Activated CD8-positive, alpha-beta T cell treated with anti-CD3 and anti-CD28 coated beads, Interleukin-2, amount 10 ng/mL, durations not matched to agents 7 days and 5 days (primary cell): ENCODE results near the gene SLC4A4. TPM values are rescaled to one million over a fixed set of nuclear protein-coding genes. Genes with fewer than 3 reads are reported as not detected.

Source experiments
- ATAC-seq: fragments of 150-1000 bp; cut with Tn5 transposase; one replicate; pipeline ENCODE4 v1.10.0; 2021; ENCODE audit warnings: moderate library complexity
- CTCF ChIA-PET: fragments of 350-600 bp; sonication (Branson Sonifier 250); formaldehyde crosslinking; loops from one replicate; lab custom pipeline; 2021; ENCODE audit warnings: antibody characterized with exemption; lab: Charles Lee
- POLR2A ChIA-PET: fragments of 350-600 bp; sonication (Branson Sonifier 250); formaldehyde crosslinking; loops from one replicate; lab custom pipeline; 2021; ENCODE audit warnings: antibody characterized with exemption; lab: Charles Lee
- DNase-seq: peaks from one replicate; pipeline ENCODE4 v3.0.0-alpha.2; 2020
- H3K27ac Mint-ChIP-seq: one replicate; pipeline ENCODE4 v1.8.0; 2021; ENCODE audit warnings: mild to moderate bottlenecking, mixed read lengths
- H3K27me3 Mint-ChIP-seq: one replicate; pipeline ENCODE4 v1.8.0; 2021; ENCODE audit warnings: low read depth, mixed read lengths
- H3K36me3 Mint-ChIP-seq: one replicate; pipeline ENCODE4 v1.8.0; 2021; ENCODE audit warnings: low read depth, mixed read lengths
- H3K4me1 Mint-ChIP-seq: one replicate; pipeline ENCODE4 v1.8.0; 2021; ENCODE audit warnings: low read depth, mixed read lengths
- H3K4me3 Mint-ChIP-seq: one replicate; pipeline ENCODE4 v1.8.0; 2021; ENCODE audit warnings: mild to moderate bottlenecking, mixed read lengths
- H3K9me3 Mint-ChIP-seq: one replicate; pipeline ENCODE4 v1.8.0; 2022; ENCODE audit warnings: mixed read lengths; ENCODE audit not compliant: insufficient read depth
- total RNA-seq, 2 experiments: library from RNA; stranded (reverse); gene quantifications; one replicate each; pipeline ENCODE4 v1.2.3, GENCODE V29; 2021

SLC4A4 gene
- total RNA-seq, 2 experiments from 2014 or later = 4.6 to 5.3 TPM

- Mint-ChIP-seq H3K27me3 (peaks cover 7% of the 10 kb centered on the region), H3K36me3 (no peaks in the 10 kb centered on the region), H3K4me3 (no peak overlapping the region), H3K27ac (no peak overlapping the region), H3K4me1 (peaks cover 6% of the 10 kb centered on the region), H3K9me3 (no peaks in the 10 kb centered on the region)
- DNase-seq = no peak
- POLR2A ChIA-PET = no interaction called here
- CTCF ChIA-PET = interaction anchor here (1.0 kb wide), 1 partner anchor 24 kb away, joined by 3 read pairs; no protein-coding TSS in a partner anchor
- no peak for ATAC-seq
These were observed 31.1 kb upstream of the SLC4A4 start for GRCh38 chr4:71307729-71308128.

DNA sequence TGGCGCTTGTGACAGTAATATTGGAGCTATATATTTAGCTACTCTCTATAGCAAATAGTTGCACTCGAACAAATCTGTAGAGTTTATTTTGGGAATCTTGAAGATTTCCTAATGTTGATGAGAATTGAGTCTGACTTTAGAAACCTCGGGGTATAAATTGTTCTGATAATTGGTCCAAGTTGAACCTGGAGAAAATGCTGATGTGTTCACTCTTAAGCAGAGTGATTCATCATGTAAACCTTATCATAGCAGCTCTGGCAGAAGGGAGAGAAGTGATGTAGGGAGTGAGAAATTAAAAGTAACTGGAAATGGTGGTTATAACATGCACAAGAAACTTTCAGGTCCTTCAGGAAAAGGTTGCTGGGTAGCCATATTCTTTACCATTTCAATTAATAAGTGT is 16.4 kb upstream of the SLC4A4 start:
- ChIA-PET CTCF (no interaction called here), POLR2A (no interaction called here)
- no peak for ATAC-seq
- Mint-ChIP-seq H3K27ac (no peak overlapping the region), H3K4me1 (no peaks in the 10 kb centered on the region), H3K27me3 (peaks cover 11% of the 10 kb centered on the region), H3K4me3 (no peak overlapping the region), H3K9me3 (no peaks in the 10 kb centered on the region), H3K36me3 (no peaks in the 10 kb centered on the region)
- no peak for DNase-seq

DNA sequence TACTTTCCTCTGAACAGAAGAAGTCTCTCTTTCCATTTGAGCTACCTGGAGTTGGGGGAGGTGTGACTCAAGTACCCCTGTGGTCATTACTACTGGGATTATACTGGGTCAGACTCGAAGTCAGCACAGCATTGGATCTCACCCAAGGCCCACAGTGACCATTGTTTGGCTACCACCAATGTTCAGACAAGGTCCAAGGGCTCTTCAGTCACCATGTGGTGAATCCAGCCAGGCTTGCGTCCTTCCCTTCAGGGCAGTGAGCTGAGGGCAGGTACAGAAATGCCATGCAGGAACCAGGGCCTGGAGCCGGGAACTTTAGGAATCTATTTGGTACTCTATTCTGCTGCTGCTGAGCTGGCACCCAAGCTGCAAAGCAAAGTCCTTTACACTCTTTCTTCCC is 5.5 kb upstream of the SLC4A4 start:
- Mint-ChIP-seq H3K27ac (no peak overlapping the region), H3K9me3 (peaks cover 3% of the 10 kb centered on the region), H3K36me3 (no peaks in the 10 kb centered on the region), H3K27me3 (peaks cover 5% of the 10 kb centered on the region), H3K4me3 (no peak overlapping the region), H3K4me1 (peaks cover 1% of the 10 kb centered on the region)
- ChIA-PET POLR2A (no interaction called here), CTCF (no interaction called here)
- no peak for ATAC-seq
- no peak for DNase-seq

DNA sequence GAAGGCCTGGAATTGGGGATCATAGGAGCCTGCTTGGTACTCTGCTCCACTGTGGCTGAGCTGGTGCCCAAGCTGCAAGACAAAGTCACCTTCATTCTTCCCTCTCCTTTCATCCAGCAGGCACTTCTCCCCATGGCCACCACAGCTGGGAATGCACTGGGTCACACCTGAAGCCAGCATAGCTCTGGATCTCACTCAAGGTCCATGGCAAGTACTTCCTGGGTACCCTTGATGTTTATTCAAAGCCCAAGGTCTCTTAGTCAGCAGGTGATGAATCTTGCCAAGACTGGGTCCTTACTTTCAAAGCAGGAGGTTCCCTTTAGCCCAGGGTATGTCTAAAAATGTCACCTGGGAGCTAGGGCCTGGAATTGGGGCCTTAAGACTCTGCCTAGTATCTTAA is 4.9 kb upstream of the SLC4A4 start:
- H3K27me3 Mint-ChIP-seq = peaks cover 4% of the 10 kb centered on the region
- DNase-seq = no peak
- ATAC-seq = no peak
- CTCF ChIA-PET = no interaction called here
- no peak overlapping the region for H3K27ac Mint-ChIP-seq
- H3K9me3 Mint-ChIP-seq = peaks cover 5% of the 10 kb centered on the region
- no peak overlapping the region for H3K4me3 Mint-ChIP-seq
- peaks cover 7% of the 10 kb centered on the region for H3K4me1 Mint-ChIP-seq
- POLR2A ChIA-PET = no interaction called here
- H3K36me3 Mint-ChIP-seq = no peaks in the 10 kb centered on the region

DNA sequence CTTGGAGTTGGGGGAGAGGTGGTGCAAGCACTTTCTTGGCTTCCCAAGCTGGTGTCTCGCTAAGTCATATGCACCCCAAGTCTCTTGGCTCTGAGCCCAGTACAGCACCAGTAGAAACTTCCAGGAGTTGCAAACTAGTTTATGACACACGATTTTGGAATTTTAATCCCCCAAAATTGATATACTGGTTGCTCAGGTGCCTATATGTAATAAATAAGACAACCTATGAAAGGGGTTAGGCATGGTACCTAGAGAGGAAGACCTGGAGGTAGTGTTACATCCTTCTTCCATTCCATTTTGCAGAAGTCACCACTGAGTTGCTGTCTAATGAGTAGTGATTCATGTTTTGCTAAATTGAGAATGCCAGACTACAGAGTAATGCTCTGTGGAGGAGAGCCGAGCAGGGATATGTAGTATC is 4.3 kb upstream of the SLC4A4 start:
- DNase-seq (no peak), ATAC-seq (no peak)
- H3K27me3 Mint-ChIP-seq = peaks cover 4% of the 10 kb centered on the region
- H3K4me1 Mint-ChIP-seq = peaks cover 13% of the 10 kb centered on the region
- H3K9me3 Mint-ChIP-seq = peaks cover 5% of the 10 kb centered on the region
- ChIA-PET POLR2A (no interaction called here), CTCF (no interaction called here)
- no peaks in the 10 kb centered on the region for H3K36me3 Mint-ChIP-seq
- H3K27ac Mint-ChIP-seq = no peak overlapping the region
- H3K4me3 Mint-ChIP-seq = no peak overlapping the region

GRCh38 chr4:71343670-71344466 is 5.0 kb downstream of the SLC4A4 start:
- POLR2A ChIA-PET = no interaction called here
- H3K4me1 Mint-ChIP-seq = peaks cover 6% of the 10 kb centered on the region
- ATAC-seq (no peak), DNase-seq (no peak)
- CTCF ChIA-PET = no interaction called here
- H3K27me3 Mint-ChIP-seq = peaks cover 22% of the 10 kb centered on the region
- H3K4me3 Mint-ChIP-seq = no peak overlapping the region
- H3K9me3 Mint-ChIP-seq = no peaks in the 10 kb centered on the region
- H3K27ac Mint-ChIP-seq = no peak overlapping the region
- H3K36me3 Mint-ChIP-seq = no peaks in the 10 kb centered on the region

DNA sequence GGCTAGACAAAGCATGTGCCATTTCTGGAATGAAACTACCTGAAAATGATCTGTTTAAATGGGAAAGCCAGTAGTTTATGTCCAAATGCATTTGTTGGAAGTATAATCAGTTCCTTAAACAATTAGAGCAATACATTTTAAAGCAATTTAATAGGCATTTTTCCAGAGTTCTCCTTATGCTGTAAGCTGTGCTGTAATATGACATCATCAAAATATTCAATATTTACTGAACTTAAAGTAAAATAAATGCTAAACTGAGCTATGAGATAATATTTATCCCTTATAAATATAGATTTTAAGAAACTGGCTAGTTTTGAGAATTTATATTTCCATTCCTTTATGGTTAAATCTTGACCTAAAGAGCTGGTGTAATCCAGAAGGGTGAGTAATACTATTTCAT is 7.9 kb downstream of the SLC4A4 start:
- POLR2A ChIA-PET = no interaction called here
- H3K9me3 Mint-ChIP-seq = no peaks in the 10 kb centered on the region
- ATAC-seq (no peak), DNase-seq (no peak)
- peaks cover 25% of the 10 kb centered on the region for H3K27me3 Mint-ChIP-seq
- no peaks in the 10 kb centered on the region for H3K36me3 Mint-ChIP-seq
- CTCF ChIA-PET = no interaction called here
- no peaks in the 10 kb centered on the region for H3K4me1 Mint-ChIP-seq
- no peak overlapping the region for H3K27ac Mint-ChIP-seq
- no peak overlapping the region for H3K4me3 Mint-ChIP-seq

GRCh38 chr4:71348586-71348985 is 9.8 kb downstream of the SLC4A4 start:
- Mint-ChIP-seq H3K9me3 (no peaks in the 10 kb centered on the region), H3K4me1 (no peaks in the 10 kb centered on the region), H3K27me3 (peaks cover 16% of the 10 kb centered on the region), H3K27ac (no peak overlapping the region), H3K4me3 (no peak overlapping the region), H3K36me3 (no peaks in the 10 kb centered on the region)
- ChIA-PET POLR2A (no interaction called here), CTCF (no interaction called here)
- no peak for DNase-seq
- ATAC-seq = no peak

GRCh38 chr4:71355045-71355444 is 16.2 kb downstream of the SLC4A4 start:
- peaks cover 2% of the 10 kb centered on the region for H3K27me3 Mint-ChIP-seq
- DNase-seq (no peak), ATAC-seq (no peak)
- no peaks in the 10 kb centered on the region for H3K36me3 Mint-ChIP-seq
- H3K9me3 Mint-ChIP-seq = no peaks in the 10 kb centered on the region
- POLR2A ChIA-PET = no interaction called here
- no peak overlapping the region for H3K27ac Mint-ChIP-seq
- CTCF ChIA-PET = no interaction called here
- no peaks in the 10 kb centered on the region for H3K4me1 Mint-ChIP-seq
- no peak overlapping the region for H3K4me3 Mint-ChIP-seq

GRCh38 chr4:71355971-71356370 is 17.2 kb downstream of the SLC4A4 start:
- DNase-seq (no peak), ATAC-seq (no peak)
- Mint-ChIP-seq H3K27ac (no peak overlapping the region), H3K4me3 (no peak overlapping the region), H3K27me3 (peaks cover 2% of the 10 kb centered on the region), H3K4me1 (no peaks in the 10 kb centered on the region), H3K9me3 (no peaks in the 10 kb centered on the region), H3K36me3 (no peaks in the 10 kb centered on the region)
- CTCF ChIA-PET = no interaction called here
- POLR2A ChIA-PET = no interaction called here

- Mint-ChIP-seq H3K27ac (no peak overlapping the region), H3K4me1 (no peaks in the 10 kb centered on the region), H3K4me3 (no peak overlapping the region), H3K9me3 (no peaks in the 10 kb centered on the region), H3K27me3 (peaks cover 2% of the 10 kb centered on the region), H3K36me3 (no peaks in the 10 kb centered on the region)
- ChIA-PET POLR2A (no interaction called here), CTCF (no interaction called here)
- no peak for ATAC-seq
- DNase-seq = no peak
These were observed 18.3 kb downstream of the SLC4A4 start for GRCh38 chr4:71356924-71357663.

DNA sequence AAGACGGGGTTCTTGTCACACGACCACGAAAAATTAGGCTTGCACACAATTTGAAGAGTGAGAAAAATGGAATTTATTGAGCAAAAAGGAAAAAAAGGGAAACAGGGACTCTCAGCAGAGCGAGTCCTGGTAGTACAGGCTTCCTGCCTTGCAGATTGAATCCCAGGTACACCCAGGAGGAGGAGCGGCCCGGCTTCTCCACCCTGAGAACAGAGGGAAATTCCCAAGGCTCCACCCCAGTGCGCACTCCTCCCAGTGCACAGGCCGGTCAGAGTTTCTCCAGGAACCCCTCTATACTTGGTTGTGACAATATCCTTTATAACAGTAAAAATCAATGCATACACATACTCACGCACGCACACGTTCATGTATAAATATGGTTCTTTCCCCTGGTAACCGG is 22.0 kb downstream of the SLC4A4 start:
- ChIA-PET CTCF (no interaction called here), POLR2A (no interaction called here)
- Mint-ChIP-seq H3K4me1 (no peaks in the 10 kb centered on the region), H3K27me3 (peaks cover 2% of the 10 kb centered on the region), H3K27ac (no peak overlapping the region), H3K4me3 (no peak overlapping the region), H3K9me3 (no peaks in the 10 kb centered on the region), H3K36me3 (no peaks in the 10 kb centered on the region)
- DNase-seq (no peak), ATAC-seq (no peak)
